G401.6 (cell line): ENCODE data around the gene ZNF496.
"Not testable (repeated sequence)": the region's sequence is repeated elsewhere in the genome, so short reads cannot be mapped to it uniquely, and the experiment has no call there.

Source experiments
- FAIRE-seq: peaks from 2 replicates; lab custom pipeline; 2012; peaks lifted over from hg19 to GRCh38; lab: Jason Lieb, UNC

The ZNF496 gene

GRCh38 chr1:247291833-247292561 is 39.7 kb downstream of the ZNF496 start:
- no peak for FAIRE-seq

GRCh38 chr1:247291161-247291560 is 40.5 kb downstream of the ZNF496 start:
- FAIRE-seq = no peak

- no peak for FAIRE-seq
These were observed 41.1 kb downstream of the ZNF496 start for GRCh38 chr1:247290576-247290975.

GRCh38 chr1:247289274-247289892 is 42.3 kb downstream of the ZNF496 start:
- not testable (repeated sequence) for FAIRE-seq

GRCh38 chr1:247288341-247288740 is 43.3 kb downstream of the ZNF496 start:
- no peak for FAIRE-seq

GRCh38 chr1:247287460-247287859 is 44.2 kb downstream of the ZNF496 start:
- FAIRE-seq = no peak

GRCh38 chr1:247286134-247286670 is 45.5 kb downstream of the ZNF496 start:
- FAIRE-seq = no peak

GRCh38 chr1:247281001-247281574 is 50.6 kb downstream of the ZNF496 start:
- no peak for FAIRE-seq

- no peak for FAIRE-seq
These were observed 54.5 kb downstream of the ZNF496 start for GRCh38 chr1:247277191-247277590.

- FAIRE-seq = no peak
These were observed 56.9 kb downstream of the ZNF496 start for GRCh38 chr1:247274605-247275256.

- no peak for FAIRE-seq
These were observed 58.7 kb downstream of the ZNF496 start for GRCh38 chr1:247273013-247273412.

- no peak for FAIRE-seq
These were observed 61.7 kb downstream of the ZNF496 start for GRCh38 chr1:247270003-247270402.

- FAIRE-seq = no peak
These were observed 62.5 kb downstream of the ZNF496 start for GRCh38 chr1:247269133-247269532.

GRCh38 chr1:247268390-247269045 is 63.1 kb downstream of the ZNF496 start:
- FAIRE-seq = no peak

GRCh38 chr1:247266053-247266452 is 65.6 kb downstream of the ZNF496 start:
- FAIRE-seq = no peak

- FAIRE-seq = not testable (repeated sequence)
These were observed 75.9 kb downstream of the ZNF496 start, which contains the start of gene VN1R5 for GRCh38 chr1:247255772-247256171. TSS of gene VN1R5 (plus strand) at chr1:247256072.

- FAIRE-seq = no peak
These were observed 84.1 kb downstream of the ZNF496 start for GRCh38 chr1:247247568-247247967.
